Mucosa of descending colon (tissue), 3 donors: ENCODE data around the gene BCKDHB. TPM values are rescaled to one million over a fixed set of nuclear protein-coding genes. Genes with fewer than 3 reads are reported as not detected.
A peak's percentile ranks its signal among the peaks of the same experiment; 100 is the strongest.

ENCODE experiments used
- ATAC-seq: fragments of 200-7000 bp; cut with Tn5 transposase; one replicate; pipeline ENCODE4 v1.9.1; 2020; ENCODE audit warnings: mild to moderate bottlenecking, moderate library complexity
- DNase-seq, 3 donors: peaks; one replicate each; pipeline ENCODE4 v3.0.0-alpha.2; 2020
- H3K36me3 ChIP-seq: fragments of 200-600 bp; one replicate; pipeline ENCODE4 v1.8.0; 2021; ENCODE audit warnings: low read depth, mild to moderate bottlenecking
- H3K4me1 ChIP-seq: fragments of 200-600 bp; one replicate; pipeline ENCODE4 v1.8.0; 2021; ENCODE audit warnings: low read depth, mild to moderate bottlenecking
- H3K4me3 ChIP-seq: fragments of 200-600 bp; one replicate; pipeline ENCODE4 v1.8.0; 2021; ENCODE audit warnings: mild to moderate bottlenecking
- H3K9me3 ChIP-seq: fragments of 200-600 bp; one replicate; pipeline ENCODE4 v1.8.0; 2021; ENCODE audit warnings: mild to moderate bottlenecking
- CTCF ChIP-seq: fragments of 200-600 bp; IDR thresholded peaks from one replicate; pipeline ENCODE4 v1.8.0; 2022; ENCODE audit warnings: antibody characterized with exemption, mild to moderate bottlenecking
- intact Hi-C, 2 donors: fragments of 100-400 bp; cut with DNase I in 1 of 2; cut with micrococcal nuclease in 1 of 2; formaldehyde crosslinking; loops; one replicate each; pipeline versions ENCODE4 v1.11.0 to v1.11.1; 2022; cut with DNase I, micrococcal nuclease
- total RNA-seq, 3 donors: library from RNA; stranded (reverse); fragmentation: NEBNext Ultra II Directional in 2 of 3; extraction: Animal tissue kit (Norgen Biotek cat#: 25700) in 2 of 3; gene quantifications; one replicate each; pipeline versions ENCODE4 v1.2.1 to v1.2.4, GENCODE V29; 2021 to 2023
- donor health status: DM: no; HTN: no; CAD: no; lungs with moderate emphysema.
- donor health status: DM: no; HTN: no; CAD: no.
- donor health status: DM: no; HTN: yes; CAD: no.

The BCKDHB gene
- total RNA-seq, 3 donors from 2014 or later: 25.8 to 49.7 (median 45.1) TPM

GRCh38 chr6:80142586-80142985, 36.1 kb downstream of the BCKDHB start:
- no peak for ATAC-seq
- intact Hi-C loops: no loop called here

GRCh38 chr6:80143419-80143937, 37.0 kb downstream of the BCKDHB start:
- DNase-seq: peak in 2 of 3 donors; percentile 34 to 62
- ATAC-seq: peak; percentile 67
- Histone ChIP-seq H3K4me3 (no peak overlapping the region), H3K36me3 (no peaks in the 10 kb centered on the region), H3K9me3 (no peaks in the 10 kb centered on the region), H3K4me1 (peaks cover 9% of the 10 kb centered on the region)
- no peak for TF ChIP-seq CTCF
- intact Hi-C loops: no loop called here

More at GRCh38 chr6:80142586-80142985, 36.1 kb downstream of the BCKDHB start:
- no peak for TF ChIP-seq CTCF
- H3K4me3 ChIP-seq: no peak overlapping the region
- H3K9me3 ChIP-seq: no peaks in the 10 kb centered on the region
- H3K4me1 ChIP-seq: peaks cover 9% of the 10 kb centered on the region
- H3K36me3 ChIP-seq: no peaks in the 10 kb centered on the region
- DNase-seq: no peak

- peaks cover 9% of the 10 kb centered on the region for H3K4me1 ChIP-seq
- no peak for DNase-seq
- TF ChIP-seq CTCF: no peak
Measured at GRCh38 chr6:80144753-80145315, 38.4 kb downstream of the BCKDHB start.

GRCh38 chr6:80145509-80145908, 39.0 kb downstream of the BCKDHB start:
- TF ChIP-seq CTCF: no peak
- H3K9me3 ChIP-seq: no peaks in the 10 kb centered on the region
- ATAC-seq (no peak), DNase-seq (no peak)
- peaks cover 9% of the 10 kb centered on the region for H3K4me1 ChIP-seq
- intact Hi-C loops: no loop called here
- no peaks in the 10 kb centered on the region for H3K36me3 ChIP-seq
- H3K4me3 ChIP-seq: no peak overlapping the region

More at GRCh38 chr6:80144753-80145315, 38.4 kb downstream of the BCKDHB start:
- Histone ChIP-seq H3K9me3 (no peaks in the 10 kb centered on the region), H3K36me3 (no peaks in the 10 kb centered on the region), H3K4me3 (no peak overlapping the region)
- no peak for ATAC-seq
- intact Hi-C loops: no loop called here

- Histone ChIP-seq H3K4me3 (no peak overlapping the region), H3K36me3 (no peaks in the 10 kb centered on the region), H3K9me3 (no peaks in the 10 kb centered on the region), H3K4me1 (peaks cover 9% of the 10 kb centered on the region)
- no peak for DNase-seq
- TF ChIP-seq CTCF: no peak
- ATAC-seq: no peak
- intact Hi-C loops: no loop called here
Measured at GRCh38 chr6:80145921-80146320, 39.5 kb downstream of the BCKDHB start.
